Activated CD4-positive, alpha-beta memory T cell treated with anti-CD3 and anti-CD28 coated beads, Interleukin-2, amount 10 ng/mL, durations not matched to agents 7 days and 5 days (primary cell): ENCODE measurements around the gene RAD54L2. TPM values are rescaled to one million over a fixed set of nuclear protein-coding genes. Genes with fewer than 3 reads are reported as not detected.
"Not testable (repeated sequence)": the region's sequence is repeated elsewhere in the genome, so short reads cannot be mapped to it uniquely, and the experiment has no call there.

Source experiments
- CTCF ChIA-PET: fragments of 350-600 bp; sonication (Branson Sonifier 250); formaldehyde crosslinking; loops from one replicate; lab custom pipeline; 2021; ENCODE audit warnings: antibody characterized with exemption, inconsistent platforms; lab: Charles Lee
- POLR2A ChIA-PET: fragments of 350-600 bp; sonication (Branson Sonifier 250); formaldehyde crosslinking; loops from one replicate; lab custom pipeline; 2021; ENCODE audit warnings: antibody characterized with exemption; lab: Charles Lee
- DNase-seq: peaks from one replicate; pipeline ENCODE4 v3.0.0-alpha.2; 2020
- H3K27ac Mint-ChIP-seq: one replicate; pipeline ENCODE4 v1.8.0; 2021; ENCODE audit warnings: mild to moderate bottlenecking, mixed read lengths
- H3K27me3 Mint-ChIP-seq: one replicate; pipeline ENCODE4 v1.8.0; 2021; ENCODE audit warnings: mixed read lengths
- H3K36me3 Mint-ChIP-seq: one replicate; pipeline ENCODE4 v1.8.0; 2021; ENCODE audit warnings: low read depth, mixed read lengths
- H3K4me1 Mint-ChIP-seq: one replicate; pipeline ENCODE4 v1.8.0; 2021; ENCODE audit warnings: mixed read lengths
- H3K4me3 Mint-ChIP-seq: one replicate; pipeline ENCODE4 v1.8.0; 2021; ENCODE audit warnings: mild to moderate bottlenecking, mixed read lengths
- H3K9me3 Mint-ChIP-seq: one replicate; pipeline ENCODE4 v1.8.0; 2021; ENCODE audit warnings: mixed read lengths
- total RNA-seq, 2 experiments: library from RNA; stranded (reverse); gene quantifications; one replicate each; pipeline ENCODE4 v1.2.3, GENCODE V29; 2021

Gene RAD54L2
- total RNA-seq, 2 experiments from 2014 or later: 30.4 to 30.5 TPM

GRCh38 chr3:51549311-51549710, 10.8 kb downstream of the RAD54L2 start:
- POLR2A ChIA-PET: no interaction called here
- Mint-ChIP-seq H3K27ac (no peak overlapping the region), H3K4me3 (no peak overlapping the region), H3K36me3 (peaks cover 17% of the 10 kb centered on the region), H3K4me1 (no peaks in the 10 kb centered on the region), H3K9me3 (no peaks in the 10 kb centered on the region), H3K27me3 (no peaks in the 10 kb centered on the region)
- no peak for DNase-seq
- CTCF ChIA-PET: interaction anchor here (1.0 to 1.4 kb wide), 2 partner anchors 11 to 47 kb away, joined by 3 read pairs; partner anchors contain the start of gene RAD54L2

DNA sequence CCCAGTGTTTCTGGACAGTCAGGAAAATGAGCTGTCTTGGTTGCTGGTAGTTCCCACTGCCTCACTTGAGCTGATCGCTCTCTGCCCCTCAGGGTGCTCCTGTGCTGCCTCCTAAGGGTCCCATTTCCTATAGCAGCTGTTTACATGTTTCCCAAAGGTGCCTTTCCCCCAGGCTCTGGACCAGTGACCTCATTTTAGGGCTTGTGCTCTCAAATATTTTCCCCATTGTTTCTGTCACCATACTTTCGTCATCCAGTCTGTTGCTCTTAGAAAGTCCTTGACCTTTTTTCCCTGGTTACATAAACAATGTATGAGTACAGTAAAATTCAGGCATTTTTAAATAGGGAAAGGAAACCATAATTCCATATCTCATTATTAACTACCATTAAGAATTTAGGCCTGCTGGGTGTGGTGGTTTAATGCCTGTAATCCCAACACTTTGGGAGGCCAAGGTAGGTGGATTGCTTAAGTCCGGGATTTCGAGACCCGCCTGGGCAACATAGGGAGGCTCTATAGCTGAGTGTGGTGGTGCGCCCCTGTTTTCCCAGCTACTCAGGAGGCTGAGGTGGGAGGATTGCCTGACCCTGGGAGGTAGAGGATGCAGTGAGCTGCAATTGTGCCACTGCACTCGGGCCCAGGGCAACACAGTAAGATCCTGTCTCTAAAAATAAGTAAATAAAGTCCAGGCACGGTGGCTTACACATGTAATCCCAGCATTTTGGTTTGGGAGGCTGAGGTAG, 11.7 kb downstream of the RAD54L2 start:
- POLR2A ChIA-PET: interaction anchor here (1.5 kb wide), 1 partner anchor 10 kb away, joined by 7 read pairs; no protein-coding TSS in a partner anchor

GRCh38 chr3:51557993-51558392, 19.5 kb downstream of the RAD54L2 start:
- H3K27ac Mint-ChIP-seq: no peak overlapping the region
- no peaks in the 10 kb centered on the region for H3K4me1 Mint-ChIP-seq
- no peaks in the 10 kb centered on the region for H3K9me3 Mint-ChIP-seq
- H3K4me3 Mint-ChIP-seq: no peak overlapping the region
- ChIA-PET CTCF (no interaction called here), POLR2A (no interaction called here)
- H3K27me3 Mint-ChIP-seq: no peaks in the 10 kb centered on the region
- H3K36me3 Mint-ChIP-seq: peaks cover 14% of the 10 kb centered on the region
- no peak for DNase-seq

More for the DNA sequence above, 11.7 kb downstream of the RAD54L2 start:
- no peaks in the 10 kb centered on the region for H3K4me1 Mint-ChIP-seq
- H3K27me3 Mint-ChIP-seq: no peaks in the 10 kb centered on the region
- no peak for DNase-seq
- no peak overlapping the region for H3K27ac Mint-ChIP-seq
- CTCF ChIA-PET: interaction anchor here (1.4 kb wide), 1 partner anchor 48 kb away, joined by 3 read pairs; no protein-coding TSS in a partner anchor
- no peaks in the 10 kb centered on the region for H3K9me3 Mint-ChIP-seq
- peaks cover 12% of the 10 kb centered on the region for H3K36me3 Mint-ChIP-seq
- no peak overlapping the region for H3K4me3 Mint-ChIP-seq

GRCh38 chr3:51559411-51559888, 20.9 kb downstream of the RAD54L2 start:
- no peaks in the 10 kb centered on the region for H3K9me3 Mint-ChIP-seq
- H3K4me1 Mint-ChIP-seq: no peaks in the 10 kb centered on the region
- H3K36me3 Mint-ChIP-seq: peaks cover 8% of the 10 kb centered on the region
- ChIA-PET POLR2A (interaction anchor here (1.3 kb wide), 1 partner anchor 20 kb away, joined by 4 read pairs; no protein-coding TSS in a partner anchor), CTCF (no interaction called here)
- H3K4me3 Mint-ChIP-seq: no peak overlapping the region
- DNase-seq: no peak
- H3K27me3 Mint-ChIP-seq: no peaks in the 10 kb centered on the region
- H3K27ac Mint-ChIP-seq: no peak overlapping the region

DNA sequence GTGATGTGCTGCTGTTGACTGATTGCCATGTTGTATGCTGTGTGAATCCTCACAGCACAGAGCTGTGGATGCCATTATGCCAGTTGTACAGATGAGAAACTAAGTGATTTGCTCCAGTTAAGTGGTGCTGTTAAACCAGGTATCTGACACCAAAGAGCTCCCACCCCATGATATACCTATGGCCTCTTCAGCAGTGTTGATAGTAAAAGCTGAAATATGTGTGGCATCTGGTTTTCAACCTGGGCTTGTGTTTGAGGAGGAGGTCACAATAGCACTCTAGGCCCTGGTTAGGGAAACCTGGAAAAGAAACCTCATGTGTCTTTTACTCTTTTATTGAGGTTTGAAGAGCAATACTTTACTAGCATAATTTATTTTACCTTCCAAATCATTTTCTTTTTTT, 21.4 kb downstream of the RAD54L2 start:
- no peaks in the 10 kb centered on the region for H3K9me3 Mint-ChIP-seq
- peaks cover 8% of the 10 kb centered on the region for H3K36me3 Mint-ChIP-seq
- no peak overlapping the region for H3K27ac Mint-ChIP-seq
- H3K4me1 Mint-ChIP-seq: no peaks in the 10 kb centered on the region
- H3K27me3 Mint-ChIP-seq: no peaks in the 10 kb centered on the region
- H3K4me3 Mint-ChIP-seq: no peak overlapping the region
- POLR2A ChIA-PET: interaction anchor here (1.3 kb wide), 1 partner anchor 20 kb away, joined by 4 read pairs; no protein-coding TSS in a partner anchor
- CTCF ChIA-PET: no interaction called here
- no peak for DNase-seq

- POLR2A ChIA-PET: interaction anchor here (1.3 kb wide), 1 partner anchor 23 kb away, joined by 3 read pairs; no protein-coding TSS in a partner anchor
- H3K27ac Mint-ChIP-seq, H3K36me3 Mint-ChIP-seq, DNase-seq, H3K4me3 Mint-ChIP-seq, H3K9me3 Mint-ChIP-seq, H3K27me3 Mint-ChIP-seq, H3K4me1 Mint-ChIP-seq: not testable (repeated sequence)
- CTCF ChIA-PET: interaction anchor here (0.6 kb wide), 1 partner anchor 1509 kb away, joined by 3 read pairs; no protein-coding TSS in a partner anchor
These were observed 23.9 kb downstream of the RAD54L2 start for GRCh38 chr3:51562403-51562802.

DNA sequence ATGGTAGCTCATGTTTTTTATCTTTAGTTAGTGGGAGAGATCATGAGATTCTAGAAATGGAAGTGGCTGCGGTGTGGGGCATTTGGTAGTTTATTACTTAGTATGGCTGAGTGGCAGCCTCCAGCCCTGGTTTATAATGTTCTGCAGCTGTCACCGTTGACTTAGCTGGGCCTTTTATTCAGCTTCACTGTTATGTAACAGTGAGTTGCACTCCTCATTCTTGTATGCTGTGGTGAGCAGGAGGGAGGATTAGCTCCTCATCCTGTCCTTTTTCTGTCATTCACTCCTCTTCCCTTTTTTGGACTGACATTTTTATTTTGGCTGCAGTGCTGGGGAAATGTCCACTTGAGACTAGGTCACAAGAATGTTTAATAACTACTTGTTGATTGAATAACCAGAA, 29.5 kb downstream of the RAD54L2 start:
- Mint-ChIP-seq H3K9me3 (no peaks in the 10 kb centered on the region), H3K36me3 (peaks cover 12% of the 10 kb centered on the region), H3K4me3 (no peak overlapping the region), H3K27ac (no peak overlapping the region), H3K4me1 (no peaks in the 10 kb centered on the region), H3K27me3 (no peaks in the 10 kb centered on the region)
- ChIA-PET CTCF (interaction anchor here (0.8 to 2.2 kb wide), 4 partner anchors 29 to 74 kb away, joined by 3 to 7 read pairs (median 4); partner anchors contain the start of genes DCAF1 and RAD54L2), POLR2A (interaction anchor here (1.0 kb wide), 1 partner anchor 22 kb away, joined by 3 read pairs; no protein-coding TSS in a partner anchor)
- no peak for DNase-seq

- Mint-ChIP-seq H3K36me3 (peaks cover 18% of the 10 kb centered on the region), H3K4me1 (no peaks in the 10 kb centered on the region), H3K4me3 (no peak overlapping the region), H3K9me3 (no peaks in the 10 kb centered on the region), H3K27ac (no peak overlapping the region), H3K27me3 (no peaks in the 10 kb centered on the region)
- ChIA-PET POLR2A (no interaction called here), CTCF (interaction anchor here (2.2 kb wide), 1 partner anchor 30 kb away, joined by 7 read pairs; the partner anchor contains the start of gene RAD54L2)
- no peak for DNase-seq
These were observed 30.5 kb downstream of the RAD54L2 start for GRCh38 chr3:51568996-51569395.

DNA sequence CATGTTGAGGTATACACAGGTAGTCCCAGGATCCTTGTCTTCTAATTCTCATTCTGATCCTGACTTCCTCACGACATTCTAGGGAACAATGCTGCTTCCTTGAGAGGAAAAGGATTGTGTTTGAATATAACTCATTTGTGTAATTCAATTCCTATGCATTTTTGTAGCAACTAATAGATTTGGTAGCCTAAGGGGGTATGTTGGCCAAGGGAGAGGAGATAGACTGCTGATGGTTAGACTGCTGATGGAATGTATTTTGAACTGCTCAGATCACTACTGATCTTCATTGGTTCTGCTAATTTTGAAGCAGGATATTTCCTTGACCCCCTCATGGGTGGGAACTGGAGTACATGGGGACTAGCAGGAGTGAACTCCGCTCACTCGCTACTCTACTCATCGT, 39.7 kb downstream of the RAD54L2 start:
- ChIA-PET POLR2A (no interaction called here), CTCF (no interaction called here)
- Mint-ChIP-seq H3K27me3 (no peaks in the 10 kb centered on the region), H3K36me3 (peaks cover 34% of the 10 kb centered on the region), H3K9me3 (no peaks in the 10 kb centered on the region), H3K4me1 (peaks cover 4% of the 10 kb centered on the region), H3K4me3 (no peak overlapping the region), H3K27ac (no peak overlapping the region)
- DNase-seq: no peak

DNA sequence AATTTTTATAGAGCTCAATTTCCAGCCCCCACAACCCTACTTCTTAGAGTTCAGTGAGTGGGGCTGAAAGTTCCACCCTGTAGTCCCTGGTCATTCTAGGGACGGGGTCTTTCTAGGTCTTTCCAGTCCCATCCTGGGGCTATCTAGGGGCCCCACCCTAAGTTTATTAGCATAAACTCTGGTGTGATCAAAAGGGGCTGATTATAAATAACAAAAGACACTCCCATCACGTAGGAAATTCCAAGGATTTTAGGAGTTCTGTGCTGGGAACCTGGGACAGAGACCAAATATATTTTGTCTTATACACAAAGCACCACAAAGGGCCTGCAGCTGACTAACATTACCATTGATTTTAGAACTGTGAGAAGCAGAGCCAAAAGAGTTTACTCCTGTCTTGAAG, 41.9 kb downstream of the RAD54L2 start:
- H3K27me3 Mint-ChIP-seq: no peaks in the 10 kb centered on the region
- H3K27ac Mint-ChIP-seq: no peak overlapping the region
- H3K36me3 Mint-ChIP-seq: peaks cover 14% of the 10 kb centered on the region
- no peaks in the 10 kb centered on the region for H3K9me3 Mint-ChIP-seq
- DNase-seq: no peak
- peaks cover 4% of the 10 kb centered on the region for H3K4me1 Mint-ChIP-seq
- no peak overlapping the region for H3K4me3 Mint-ChIP-seq
- ChIA-PET CTCF (no interaction called here), POLR2A (no interaction called here)

- H3K4me3 Mint-ChIP-seq: no peak overlapping the region
- ChIA-PET CTCF (interaction anchor here (0.7 kb wide), 1 partner anchor 10 kb away, joined by 3 read pairs; no protein-coding TSS in a partner anchor), POLR2A (no interaction called here)
- H3K36me3 Mint-ChIP-seq: peaks cover 11% of the 10 kb centered on the region
- no peak for DNase-seq
- H3K27ac Mint-ChIP-seq: no peak overlapping the region
- no peaks in the 10 kb centered on the region for H3K27me3 Mint-ChIP-seq
- H3K9me3 Mint-ChIP-seq: no peaks in the 10 kb centered on the region
- H3K4me1 Mint-ChIP-seq: peaks cover 3% of the 10 kb centered on the region
These were observed 43.0 kb downstream of the RAD54L2 start for GRCh38 chr3:51581524-51581923.

DNA sequence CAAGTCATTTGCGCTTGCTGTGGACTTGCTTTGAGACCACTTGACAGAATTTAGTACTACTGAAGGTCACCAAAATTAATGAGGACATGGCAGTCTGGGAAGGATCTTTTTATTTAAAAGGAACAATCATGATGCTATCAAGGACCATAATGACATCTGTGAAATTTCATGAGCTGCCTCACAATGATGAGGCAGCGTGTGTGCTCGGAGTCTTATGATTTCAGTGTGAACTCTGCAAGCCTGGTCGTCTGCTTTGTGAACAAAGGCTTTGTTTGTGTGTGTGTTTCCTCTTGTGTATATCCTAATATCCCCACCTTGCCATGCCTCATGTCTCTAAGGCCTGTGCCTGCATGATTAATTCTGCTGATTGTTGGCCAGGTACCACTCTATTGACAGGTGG, 46.7 kb downstream of the RAD54L2 start:
- POLR2A ChIA-PET: no interaction called here
- peaks cover 9% of the 10 kb centered on the region for H3K4me1 Mint-ChIP-seq
- H3K9me3 Mint-ChIP-seq: no peaks in the 10 kb centered on the region
- CTCF ChIA-PET: no interaction called here
- no peak overlapping the region for H3K27ac Mint-ChIP-seq
- H3K27me3 Mint-ChIP-seq: no peaks in the 10 kb centered on the region
- DNase-seq: no peak
- peaks cover 11% of the 10 kb centered on the region for H3K36me3 Mint-ChIP-seq
- no peak overlapping the region for H3K4me3 Mint-ChIP-seq

- H3K27ac Mint-ChIP-seq: no peak overlapping the region
- H3K36me3 Mint-ChIP-seq: peaks cover 17% of the 10 kb centered on the region
- H3K27me3 Mint-ChIP-seq: no peaks in the 10 kb centered on the region
- no peak for DNase-seq
- CTCF ChIA-PET: no interaction called here
- POLR2A ChIA-PET: no interaction called here
- no peak overlapping the region for H3K4me3 Mint-ChIP-seq
- H3K9me3 Mint-ChIP-seq: no peaks in the 10 kb centered on the region
- peaks cover 9% of the 10 kb centered on the region for H3K4me1 Mint-ChIP-seq
These were observed 47.4 kb downstream of the RAD54L2 start for GRCh38 chr3:51585871-51586270.
